GM12878 (cell line): ENCODE measurements around the gene ABL1. TPM values are rescaled to one million over a fixed set of nuclear protein-coding genes. Genes with fewer than 3 reads are reported as not detected.

ENCODE experiments used
- HCFC1 ChIP-seq: fragments of 150-350 bp; IDR thresholded peaks from 2 replicates; pipeline ENCODE4 v1.6.1; 2014; ENCODE audit warnings: low read length
- HDGF ChIP-seq: fragments of 450-650 bp; IDR thresholded peaks from 2 replicates; pipeline ENCODE4 v1.6.1; 2016; ENCODE audit warnings: antibody characterized with exemption
- KLF5 ChIP-seq: fragments of 450-650 bp; IDR thresholded peaks from 2 replicates; pipeline ENCODE4 v1.6.1; 2014; ENCODE audit warnings: mild to moderate bottlenecking; ENCODE audit not compliant: partially characterized antibody
- MTA2 ChIP-seq: fragments of 450-650 bp; IDR thresholded peaks from 2 replicates; pipeline ENCODE4 v1.6.1; 2016; ENCODE audit warnings: low read depth, mild to moderate bottlenecking, moderate library complexity
- NFIC ChIP-seq: IDR thresholded peaks from 2 replicates; pipeline ENCODE4 v1.6.1; 2012; ENCODE audit warnings: low read depth, mild to moderate bottlenecking, inconsistent platforms, low read length, moderate library complexity
- NR2F1 ChIP-seq: fragments of 450-650 bp; conservative IDR thresholded peaks from 2 replicates; pipeline ENCODE4 v1.6.1; 2017; ENCODE audit warnings: mild to moderate bottlenecking
- RAD51 ChIP-seq: fragments of 450-650 bp; IDR thresholded peaks from 2 replicates; pipeline ENCODE4 v1.6.1; 2016; ENCODE audit warnings: moderate library complexity, mild to moderate bottlenecking, inconsistent platforms
- SREBF2 ChIP-seq: IDR thresholded peaks from 2 replicates; pipeline ENCODE4 v1.6.1; 2012; ENCODE audit warnings: mild to moderate bottlenecking, low read length
- SUZ12 ChIP-seq: fragments of 200-600 bp; sonication (generic); IDR thresholded peaks from one replicate; pipeline ENCODE4 v1.6.1; 2018; ENCODE audit warnings: antibody characterized with exemption, mild to moderate bottlenecking; ENCODE audit not compliant: unreplicated experiment
- polyA plus RNA-seq, 11 experiments: library from polyadenylated mRNA; depleted of rRNA in 4 of 11; unstranded in 6 of 11; stranded (reverse) in 5 of 11; fragments of >200 nt; fragmentation: Nextera tagmentation in 4 of 11; fragmentation: Illumina TruSeq in 1 of 11; extraction: Ambion mirVana in 4 of 11; extraction: Trizol in 1 of 11; gene quantifications; 1 replicate in 1 of 11; 2 replicates in 10 of 11; pipeline versions ENCODE4 v1.2.1 to v1.2.3, GENCODE V29; 2011 to 2016; ENCODE audit warnings: inconsistent platforms in 2 of 11, missing spikeins in 2 of 11, low read depth in 1 of 11
- total RNA-seq, 4 experiments: library from RNA; depleted of rRNA in 3 of 4; stranded (reverse); fragments of >200 nt in 3 of 4; fragmentation: Illumina TruSeq in 1 of 4; extraction: Trizol in 1 of 4; gene quantifications; 2 replicates each; pipeline versions ENCODE4 v1.2.1 to v1.2.3, GENCODE V29; 2013 to 2021
- TF ChIP-seq, protein P1 (sequence below): fragments of 450-650 bp; IDR thresholded peaks from 2 replicates; pipeline ENCODE4 v1.6.1; 2016; ENCODE audit warnings: mild to moderate bottlenecking
- TF ChIP-seq, protein P2 (sequence below): fragments of 450-650 bp; IDR thresholded peaks from 2 replicates; pipeline ENCODE4 v1.6.1; 2017; ENCODE audit warnings: mild to moderate bottlenecking, moderate library complexity

Gene ABL1
- total and polyA plus RNA-seq, 10 of the 15 experiments (the other 5 are each of a cell fraction or from before 2014, with no cell fraction given) = 0.79 to 51.5 (median 16.3) TPM

DNA sequence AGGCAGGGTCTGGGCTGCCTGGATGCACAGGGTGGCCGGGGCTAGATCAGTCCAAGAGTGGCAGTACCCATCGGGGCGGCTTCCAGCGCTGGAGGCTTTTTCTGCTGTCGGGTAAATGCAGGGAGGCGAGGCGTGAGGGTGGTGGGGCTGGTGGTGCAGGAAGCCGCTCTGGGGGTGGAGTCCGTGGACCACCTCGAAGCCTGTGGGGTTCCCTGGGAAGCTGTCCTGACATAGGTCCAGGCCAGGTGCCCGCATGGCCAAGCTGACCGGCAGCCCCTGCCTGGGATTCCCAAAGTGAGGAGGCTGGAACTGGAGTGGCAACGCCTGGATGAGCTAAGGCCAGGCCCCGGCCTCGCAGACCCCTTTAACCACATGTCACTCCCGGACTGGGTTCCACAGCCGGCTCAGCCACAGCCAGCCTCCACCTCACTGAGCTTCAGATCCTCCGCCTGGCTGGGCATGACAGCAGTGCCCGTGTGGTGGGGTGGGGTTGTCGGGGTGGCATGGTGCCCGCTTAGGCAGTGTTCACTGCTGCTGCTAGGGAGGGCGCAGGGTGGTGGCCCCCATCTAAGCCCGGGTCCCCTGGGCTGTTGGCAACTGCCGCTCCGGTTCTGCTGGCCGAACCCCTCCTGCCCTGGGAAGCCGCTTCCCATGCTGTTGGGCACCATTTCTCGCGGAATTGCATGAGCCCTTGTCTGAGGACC is 62.9 kb downstream of the ABL1 start (continued):
- TF ChIP-seq KLF5 (no peak), SREBF2 (no peak), NR2F1 (no peak), MTA2 (no peak), SUZ12 (no peak), HDGF (no peak), NFIC (no peak), RAD51 (no peak), HCFC1 (no peak)
- TF ChIP-seq, protein P1, sequence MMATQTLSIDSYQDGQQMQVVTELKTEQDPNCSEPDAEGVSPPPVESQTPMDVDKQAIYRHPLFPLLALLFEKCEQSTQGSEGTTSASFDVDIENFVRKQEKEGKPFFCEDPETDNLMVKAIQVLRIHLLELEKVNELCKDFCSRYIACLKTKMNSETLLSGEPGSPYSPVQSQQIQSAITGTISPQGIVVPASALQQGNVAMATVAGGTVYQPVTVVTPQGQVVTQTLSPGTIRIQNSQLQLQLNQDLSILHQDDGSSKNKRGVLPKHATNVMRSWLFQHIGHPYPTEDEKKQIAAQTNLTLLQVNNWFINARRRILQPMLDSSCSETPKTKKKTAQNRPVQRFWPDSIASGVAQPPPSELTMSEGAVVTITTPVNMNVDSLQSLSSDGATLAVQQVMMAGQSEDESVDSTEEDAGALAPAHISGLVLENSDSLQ = no peak
- TF ChIP-seq, protein P2, sequence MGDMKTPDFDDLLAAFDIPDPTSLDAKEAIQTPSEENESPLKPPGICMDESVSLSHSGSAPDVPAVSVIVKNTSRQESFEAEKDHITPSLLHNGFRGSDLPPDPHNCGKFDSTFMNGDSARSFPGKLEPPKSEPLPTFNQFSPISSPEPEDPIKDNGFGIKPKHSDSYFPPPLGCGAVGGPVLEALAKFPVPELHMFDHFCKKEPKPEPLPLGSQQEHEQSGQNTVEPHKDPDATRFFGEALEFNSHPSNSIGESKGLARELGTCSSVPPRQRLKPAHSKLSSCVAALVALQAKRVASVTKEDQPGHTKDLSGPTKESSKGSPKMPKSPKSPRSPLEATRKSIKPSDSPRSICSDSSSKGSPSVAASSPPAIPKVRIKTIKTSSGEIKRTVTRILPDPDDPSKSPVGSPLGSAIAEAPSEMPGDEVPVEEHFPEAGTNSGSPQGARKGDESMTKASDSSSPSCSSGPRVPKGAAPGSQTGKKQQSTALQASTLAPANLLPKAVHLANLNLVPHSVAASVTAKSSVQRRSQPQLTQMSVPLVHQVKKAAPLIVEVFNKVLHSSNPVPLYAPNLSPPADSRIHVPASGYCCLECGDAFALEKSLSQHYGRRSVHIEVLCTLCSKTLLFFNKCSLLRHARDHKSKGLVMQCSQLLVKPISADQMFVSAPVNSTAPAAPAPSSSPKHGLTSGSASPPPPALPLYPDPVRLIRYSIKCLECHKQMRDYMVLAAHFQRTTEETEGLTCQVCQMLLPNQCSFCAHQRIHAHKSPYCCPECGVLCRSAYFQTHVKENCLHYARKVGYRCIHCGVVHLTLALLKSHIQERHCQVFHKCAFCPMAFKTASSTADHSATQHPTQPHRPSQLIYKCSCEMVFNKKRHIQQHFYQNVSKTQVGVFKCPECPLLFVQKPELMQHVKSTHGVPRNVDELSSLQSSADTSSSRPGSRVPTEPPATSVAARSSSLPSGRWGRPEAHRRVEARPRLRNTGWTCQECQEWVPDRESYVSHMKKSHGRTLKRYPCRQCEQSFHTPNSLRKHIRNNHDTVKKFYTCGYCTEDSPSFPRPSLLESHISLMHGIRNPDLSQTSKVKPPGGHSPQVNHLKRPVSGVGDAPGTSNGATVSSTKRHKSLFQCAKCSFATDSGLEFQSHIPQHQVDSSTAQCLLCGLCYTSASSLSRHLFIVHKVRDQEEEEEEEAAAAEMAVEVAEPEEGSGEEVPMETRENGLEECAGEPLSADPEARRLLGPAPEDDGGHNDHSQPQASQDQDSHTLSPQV = no peak
